HG03442 (cell line): ENCODE measurements around the gene PDGFD.
"Not testable (repeated sequence)": the region's sequence is repeated elsewhere in the genome, so short reads cannot be mapped to it uniquely, and the experiment has no call there.

Experiments
- ATAC-seq: cut with Tn5 transposase; IDR thresholded peaks from one replicate; pipeline ENCODE4 v1.9.1; 2021; ENCODE audit warnings: mild to moderate bottlenecking, moderate library complexity; ENCODE audit not compliant: unreplicated experiment

Gene PDGFD

DNA sequence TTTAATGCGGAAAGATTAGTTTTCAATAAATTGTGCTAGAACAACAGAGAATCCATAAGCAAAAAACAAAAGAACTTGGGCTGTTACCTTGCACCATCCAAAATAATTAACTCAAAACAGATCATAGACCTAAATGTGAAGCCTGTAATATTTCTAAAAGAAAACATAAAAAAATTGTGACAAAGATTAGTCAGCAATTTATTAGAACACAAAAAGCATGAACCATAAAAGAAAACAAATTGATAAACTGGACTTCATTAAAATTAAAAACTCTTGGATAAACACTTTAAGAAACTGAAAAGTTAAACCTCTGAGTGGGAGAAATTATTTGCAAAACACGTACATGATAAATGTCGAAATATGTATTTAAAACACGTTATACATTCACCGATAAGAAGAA, 106.0 kb downstream of the PDGFD start:
- no peak for ATAC-seq

- ATAC-seq: no peak
Observed at GRCh38 chr11:104055596-104055995, 108.4 kb downstream of the PDGFD start.

DNA sequence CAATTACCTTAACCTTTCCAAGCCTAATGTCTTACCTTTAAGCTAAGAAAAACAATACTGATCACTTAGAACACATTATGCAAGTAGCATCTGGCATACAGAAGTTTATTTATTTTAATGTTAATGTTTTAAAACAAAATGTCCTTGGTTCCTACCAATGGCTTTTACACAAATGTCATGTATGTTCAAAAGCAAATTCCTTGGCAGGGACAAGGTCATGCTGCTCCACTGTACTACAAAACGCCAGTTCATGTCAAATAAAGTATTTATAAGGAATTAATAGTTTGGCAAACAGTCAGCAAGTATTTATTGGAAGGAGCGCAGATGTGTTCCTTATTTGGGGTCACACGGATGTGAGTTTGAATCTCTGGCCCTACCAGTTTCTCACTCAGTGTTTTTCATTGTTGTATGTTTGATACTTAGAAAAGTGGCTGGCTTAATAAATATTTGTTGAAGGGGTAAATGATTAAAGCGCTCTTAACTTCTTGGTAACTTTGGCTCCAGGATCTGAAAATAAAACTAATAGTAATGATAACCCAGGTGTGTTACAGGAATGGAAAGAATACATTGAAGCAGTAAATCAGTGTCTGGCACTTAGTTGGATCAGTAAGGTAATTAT, 108.9 kb downstream of the PDGFD start:
- ATAC-seq: no peak

DNA sequence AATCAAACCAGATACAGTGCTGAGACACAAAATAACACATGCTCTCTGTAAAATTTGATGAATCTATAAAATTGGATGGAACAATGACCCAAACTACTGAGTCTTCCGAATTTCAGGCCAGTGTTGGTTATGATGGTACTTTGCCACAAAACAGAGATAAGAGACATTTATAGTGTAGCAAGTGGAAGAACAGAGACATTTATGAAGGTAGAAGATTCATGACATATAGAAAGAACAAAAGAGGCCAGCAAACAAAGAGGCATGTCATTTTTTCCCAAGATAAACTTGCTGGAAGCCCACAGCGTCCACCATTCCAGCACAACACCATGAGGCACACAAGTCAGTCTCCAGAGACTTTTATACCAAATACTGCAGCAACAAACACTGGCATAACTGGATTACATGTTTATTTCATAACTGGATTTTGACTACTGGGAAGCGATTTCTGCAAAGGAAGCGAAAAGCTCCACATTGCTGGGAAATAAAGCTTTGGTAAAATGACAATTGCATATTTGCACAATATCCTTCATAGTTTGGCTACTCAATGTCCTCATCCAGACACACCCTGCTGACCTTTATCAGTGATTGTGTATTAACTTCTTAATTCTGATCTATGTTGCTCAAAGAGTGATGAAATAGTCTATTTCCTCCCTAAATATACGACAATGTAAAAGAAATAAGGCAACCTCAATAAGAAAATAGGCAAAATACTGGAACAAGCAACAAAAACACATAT, 110.0 kb downstream of the PDGFD start:
- no peak for ATAC-seq

DNA sequence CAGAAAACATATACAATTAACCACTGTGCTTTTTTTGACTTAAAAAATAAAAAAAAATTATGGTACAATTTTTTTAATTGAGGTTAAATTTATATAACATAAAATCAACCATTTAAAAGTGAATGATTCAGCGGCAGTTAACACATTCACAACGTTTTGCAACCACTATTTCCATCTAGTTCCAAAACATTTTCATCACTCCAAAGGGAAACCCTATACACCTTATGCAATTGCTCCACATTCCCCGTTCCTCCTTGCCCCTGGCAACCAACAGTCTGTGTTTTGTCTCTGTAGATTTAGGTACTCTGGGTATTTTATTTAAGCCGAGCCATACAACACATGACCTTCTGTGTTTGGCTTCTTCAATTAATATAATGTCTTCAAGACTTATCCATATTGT, 112.2 kb downstream of the PDGFD start:
- ATAC-seq: no peak

GRCh38 chr11:104049116-104049515, 114.8 kb downstream of the PDGFD start:
- ATAC-seq: no peak

DNA sequence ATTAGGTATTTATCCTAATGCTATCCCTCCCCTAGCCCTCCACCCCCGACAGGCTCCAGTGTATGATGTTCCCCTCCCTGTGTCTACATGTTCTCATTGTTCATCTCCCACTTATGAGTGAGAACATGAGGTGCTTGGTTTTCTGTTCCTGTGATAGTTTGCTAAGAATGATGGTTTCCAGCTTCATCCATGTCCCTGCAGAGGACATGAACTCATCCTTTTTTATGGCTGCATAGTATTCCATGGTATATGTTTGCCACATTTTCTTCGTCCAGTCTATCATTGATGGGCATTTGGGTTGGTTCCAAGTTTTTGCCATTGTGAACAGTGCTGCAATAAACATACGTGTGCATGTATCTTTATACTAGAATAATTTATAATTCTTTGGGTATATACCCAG, 117.1 kb downstream of the PDGFD start:
- not testable (repeated sequence) for ATAC-seq

GRCh38 chr11:104046331-104046730, 117.6 kb downstream of the PDGFD start:
- no peak for ATAC-seq

- ATAC-seq: no peak
Observed at GRCh38 chr11:104043678-104044239, 120.2 kb downstream of the PDGFD start.

- ATAC-seq: no peak
Observed at GRCh38 chr11:104043142-104043541, 120.8 kb downstream of the PDGFD start.

GRCh38 chr11:104041792-104042191, 122.2 kb downstream of the PDGFD start:
- no peak for ATAC-seq

DNA sequence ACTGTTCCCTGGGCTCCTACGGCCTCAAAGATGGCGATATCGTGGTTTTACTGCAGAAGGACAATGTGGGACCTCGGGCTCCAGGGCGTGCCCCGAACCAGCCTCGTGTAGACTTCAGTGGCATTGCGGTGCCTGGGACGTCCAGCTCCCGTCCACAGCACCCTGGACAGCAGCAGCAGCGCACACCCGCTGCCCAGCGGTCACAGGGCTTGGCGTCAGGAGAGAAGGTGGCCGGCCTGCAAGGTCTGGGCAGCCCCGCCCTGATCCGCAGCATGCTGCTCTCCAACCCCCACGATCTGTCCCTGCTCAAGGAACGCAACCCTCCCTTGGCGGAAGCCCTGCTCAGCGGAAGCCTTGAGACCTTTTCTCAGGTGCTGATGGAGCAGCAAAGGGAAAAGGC, 127.0 kb downstream of the PDGFD start:
- no peak for ATAC-seq

GRCh38 chr11:104036588-104036987, 127.4 kb downstream of the PDGFD start, which contains the start of gene DDI1:
DDI1 (plus strand) TSS chr11:104036640; CDS start chr11:104036823, 183 bp downstream.
- no peak for ATAC-seq

DNA sequence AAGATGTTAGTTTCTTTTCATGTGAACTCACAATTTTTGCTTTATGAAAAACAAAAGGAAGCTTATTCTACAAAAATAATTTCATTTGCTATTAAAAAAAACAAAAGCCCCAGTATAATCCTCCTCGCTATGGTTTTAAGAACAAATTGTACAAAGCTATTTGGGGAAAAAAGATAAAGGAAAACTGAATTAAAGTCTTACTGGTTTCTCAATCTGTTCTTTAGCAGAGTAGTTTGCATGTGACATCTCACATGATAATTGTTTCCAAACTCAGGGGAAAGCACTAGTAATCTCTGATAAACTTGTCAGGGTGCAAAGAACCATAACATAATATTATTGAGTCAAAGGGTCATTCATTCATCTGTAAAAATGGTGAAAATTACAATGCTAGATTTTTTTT, 130.4 kb downstream of the PDGFD start:
- no peak for ATAC-seq

GRCh38 chr11:104033134-104033533, 130.8 kb downstream of the PDGFD start:
- no peak for ATAC-seq

GRCh38 chr11:104028476-104029263, 135.3 kb downstream of the PDGFD start:
- ATAC-seq: no peak

GRCh38 chr11:104024572-104024971, 139.4 kb downstream of the PDGFD start:
- ATAC-seq: no peak

GRCh38 chr11:104015649-104016415, 148.1 kb downstream of the PDGFD start:
- ATAC-seq: peak; percentile 90

DNA sequence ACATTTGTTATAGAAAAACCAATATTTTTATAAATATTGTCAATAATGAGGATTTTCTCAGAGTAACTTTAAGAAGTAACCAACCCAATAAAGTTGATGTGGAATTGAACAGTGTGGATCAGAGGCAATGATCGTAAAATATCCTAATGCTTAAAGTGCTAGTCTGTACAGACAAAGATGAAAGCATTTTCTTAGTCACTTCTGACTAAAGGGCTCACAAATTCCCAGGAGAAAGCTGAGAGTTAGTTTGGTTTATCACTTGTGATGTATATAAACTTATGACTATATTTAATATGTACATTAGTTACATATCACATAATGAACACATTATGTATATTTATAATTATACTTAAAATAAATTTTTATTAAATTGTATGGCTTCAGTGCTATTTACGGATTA, 152.9 kb downstream of the PDGFD start:
- no peak for ATAC-seq

DNA sequence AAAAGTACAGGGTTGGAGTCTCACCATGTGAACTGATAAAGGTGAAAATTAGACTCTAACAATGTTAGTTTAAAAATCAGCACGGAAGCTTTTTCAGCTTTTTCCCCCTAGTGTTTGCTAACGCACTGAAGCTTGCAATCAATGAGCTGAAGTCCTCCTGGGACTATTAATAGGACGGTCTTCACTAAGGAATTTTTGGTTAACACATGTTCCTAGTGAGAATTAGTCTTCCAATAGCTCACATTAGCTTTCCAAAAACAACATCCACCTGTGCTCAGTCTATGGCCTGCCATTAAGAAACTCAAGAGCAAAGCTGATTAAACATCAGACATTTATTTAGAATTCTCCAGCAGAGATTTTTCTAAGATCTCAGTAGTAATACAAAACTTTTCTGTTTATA, 154.2 kb downstream of the PDGFD start:
- ATAC-seq: no peak
